Ovary (tissue), 3 donors: Measurements from ENCODE around the gene SENP7.

Experiments used
- CTCF ChIP-seq, 3 donors: fragments of 450-650 bp in 2 of 3; fragments of 200-600 bp in 1 of 3; IDR thresholded peaks; one replicate each; pipeline versions ENCODE4 v1.5.1 to v1.8.0; 2016 to 2022; ENCODE audit warnings: antibody characterized with exemption in 3 of 3, mild to moderate bottlenecking in 1 of 3
- EP300 ChIP-seq: sonication (generic); formaldehyde crosslinking; IDR thresholded peaks from one replicate; pipeline ENCODE4 v1.6.1; 2017; ENCODE audit warnings: antibody characterized with exemption
- POLR2A ChIP-seq: fragments of 450-650 bp; IDR thresholded peaks from one replicate; pipeline ENCODE4 v1.6.1; 2017; ENCODE audit warnings: antibody characterized with exemption, mild to moderate bottlenecking, moderate library complexity
- donor health status: DM: no; HTN: no; CAD: no.

- TF ChIP-seq POLR2A (no peak), CTCF (IDR thresholded peaks at IDR 0.05) (no peak), EP300 (no peak)
Observed at GRCh38 chr3:101484805-101485620, 28.0 kb downstream of the SENP7 start.
